Testis (tissue), 3 donors: Measurements from ENCODE around the gene XPA. TPM values are rescaled to one million over a fixed set of nuclear protein-coding genes. Genes with fewer than 3 reads are reported as not detected.

Experiments used
- DNase-seq: peaks from one replicate; pipeline ENCODE4 v3.0.0-alpha.2; 2019
- H3K27ac ChIP-seq, 2 donors: fragments of 200-600 bp; sonication (generic); one replicate each; pipeline ENCODE4 v1.5.1; 2019
- H3K27me3 ChIP-seq: fragments of 200-600 bp; sonication (generic); one replicate; pipeline ENCODE4 v1.5.1; 2019
- H3K36me3 ChIP-seq: fragments of 200-600 bp; sonication (generic); one replicate; pipeline ENCODE4 v1.5.1; 2017; ENCODE audit warnings: low read depth; ENCODE audit errors: missing control alignments
- H3K4me1 ChIP-seq: fragments of 200-600 bp; sonication (generic); one replicate; pipeline ENCODE4 v1.5.1; 2019
- H3K4me3 ChIP-seq, 2 donors: fragments of 200-600 bp; sonication (generic); one replicate each; pipeline ENCODE4 v1.5.1; 2017 to 2019
- H3K9me3 ChIP-seq: fragments of 200-600 bp; sonication (generic); one replicate; pipeline ENCODE4 v1.5.1; 2017
- CTCF ChIP-seq, 3 experiments: fragments of 450-650 bp in 2 of 3; fragments of 200-600 bp in 1 of 3; sonication (generic) in 1 of 3; IDR thresholded peaks; one replicate each; pipeline ENCODE4 v1.5.1; 2016 to 2019; ENCODE audit warnings: antibody characterized with exemption in 3 of 3, mild to moderate bottlenecking in 2 of 3, moderate library complexity in 1 of 3
- POLR2A ChIP-seq: fragments of 450-650 bp; IDR thresholded peaks from one replicate; pipeline ENCODE4 v1.6.1; 2017; ENCODE audit warnings: antibody characterized with exemption, mild to moderate bottlenecking, moderate library complexity
- WGBS, 2 donors: methylation state at CpG; one replicate each; pipeline ENCODE4 v1.1.5; 2018; 5-methylcytosine and 5-hydroxymethylcytosine counted together
- intact Hi-C: fragments of 100-400 bp; cut with DNase I; formaldehyde crosslinking; loops from one replicate; pipeline ENCODE4 v1.15.1; 2023; ENCODE audit warnings: low total_unique reads
- polyA plus RNA-seq: library from polyadenylated mRNA; stranded (reverse); fragments of 350-450 nt; fragmentation: Illumina TruSeq; extraction: RNeasy Lipid Tissue Mini Kit (QIAGEN cat#74804); gene quantifications from one replicate; pipeline ENCODE4 v1.2.3, GENCODE V29; 2014; ENCODE audit warnings: low read depth, low replicate concordance; ENCODE audit not compliant: insufficient read depth
- total RNA-seq, 2 donors: library from RNA; depleted of rRNA; stranded (reverse); fragments of >200 nt; gene quantifications; one replicate each; pipeline ENCODE4 v1.2.3, GENCODE V29; 2016

The XPA gene
- total and polyA plus RNA-seq, 3 donors from 2014 or later, result 7.3 to 10.6 (median 10.6) TPM

- H3K4me1 ChIP-seq, result no peaks in the 10 kb centered on the region
- 76 to 77% methylated on average over 3 of the region's 3 CpGs for WGBS, 2 donors
- no peak for DNase-seq
- no peaks in the 10 kb centered on the region for H3K9me3 ChIP-seq
- intact Hi-C loops, result no loop called here
- H3K36me3 ChIP-seq, result no peaks in the 10 kb centered on the region
- H3K27ac ChIP-seq, result no peak overlapping the region
- TF ChIP-seq POLR2A (no peak), CTCF (IDR thresholded peaks at IDR 0.05) (no peak)
- H3K27me3 ChIP-seq, result no peaks in the 10 kb centered on the region
- no peak overlapping the region for H3K4me3 ChIP-seq
These were observed 17.3 kb upstream of the XPA start for GRCh38 chr9:97714435-97714834.

- Histone ChIP-seq H3K9me3 (no peaks in the 10 kb centered on the region), H3K27me3 (no peaks in the 10 kb centered on the region), H3K36me3 (no peaks in the 10 kb centered on the region), H3K4me3 (no peak overlapping the region), H3K27ac (no peak overlapping the region), H3K4me1 (no peaks in the 10 kb centered on the region)
- WGBS, 2 donors, result 33 to 36% methylated on average over 12 of the region's 12 CpGs
- intact Hi-C loops, result no loop called here
- DNase-seq, result no peak
- TF ChIP-seq POLR2A (no peak), CTCF (IDR thresholded peaks at IDR 0.05) (no peak)
These were observed 14.1 kb upstream of the XPA start for GRCh38 chr9:97711223-97711626.

- Histone ChIP-seq H3K27ac (no peak overlapping the region), H3K4me1 (no peaks in the 10 kb centered on the region), H3K27me3 (no peaks in the 10 kb centered on the region), H3K36me3 (no peaks in the 10 kb centered on the region), H3K9me3 (no peaks in the 10 kb centered on the region), H3K4me3 (no peak overlapping the region)
- TF ChIP-seq POLR2A (no peak), CTCF (IDR thresholded peaks at IDR 0.05) (peak; percentile 38 to 79 (median 77))
- peak; percentile 64 for DNase-seq
- intact Hi-C loops, result no loop called here
- WGBS, 2 donors, result 28 to 33% methylated on average over 8 to 9 of the region's 9 CpGs
These were observed 13.4 kb upstream of the XPA start for GRCh38 chr9:97710356-97711222.

GRCh38 chr9:97706246-97706645 lies 9.1 kb upstream of the XPA start:
- DNase-seq, result no peak
- 84 to 90% methylated on average over 2 of the region's 2 CpGs for WGBS, 2 donors
- intact Hi-C loops, result no loop called here

More at GRCh38 chr9:97706246-97706645, 9.1 kb upstream of the XPA start:
- H3K27ac ChIP-seq, result no peak overlapping the region
- no peaks in the 10 kb centered on the region for H3K9me3 ChIP-seq
- no peaks in the 10 kb centered on the region for H3K4me1 ChIP-seq
- H3K36me3 ChIP-seq, result no peaks in the 10 kb centered on the region
- no peak overlapping the region for H3K4me3 ChIP-seq
- TF ChIP-seq CTCF (IDR thresholded peaks at IDR 0.05) (no peak), POLR2A (no peak)
- no peaks in the 10 kb centered on the region for H3K27me3 ChIP-seq
